GM19372 (cell line): ENCODE measurements around the gene EXD3.

Experiments used
- ATAC-seq: cut with Tn5 transposase; IDR thresholded peaks from one replicate; pipeline ENCODE4 v1.9.1; 2021; ENCODE audit warnings: mild to moderate bottlenecking, low read depth, moderate library complexity; ENCODE audit not compliant: unreplicated experiment

EXD3 gene

DNA sequence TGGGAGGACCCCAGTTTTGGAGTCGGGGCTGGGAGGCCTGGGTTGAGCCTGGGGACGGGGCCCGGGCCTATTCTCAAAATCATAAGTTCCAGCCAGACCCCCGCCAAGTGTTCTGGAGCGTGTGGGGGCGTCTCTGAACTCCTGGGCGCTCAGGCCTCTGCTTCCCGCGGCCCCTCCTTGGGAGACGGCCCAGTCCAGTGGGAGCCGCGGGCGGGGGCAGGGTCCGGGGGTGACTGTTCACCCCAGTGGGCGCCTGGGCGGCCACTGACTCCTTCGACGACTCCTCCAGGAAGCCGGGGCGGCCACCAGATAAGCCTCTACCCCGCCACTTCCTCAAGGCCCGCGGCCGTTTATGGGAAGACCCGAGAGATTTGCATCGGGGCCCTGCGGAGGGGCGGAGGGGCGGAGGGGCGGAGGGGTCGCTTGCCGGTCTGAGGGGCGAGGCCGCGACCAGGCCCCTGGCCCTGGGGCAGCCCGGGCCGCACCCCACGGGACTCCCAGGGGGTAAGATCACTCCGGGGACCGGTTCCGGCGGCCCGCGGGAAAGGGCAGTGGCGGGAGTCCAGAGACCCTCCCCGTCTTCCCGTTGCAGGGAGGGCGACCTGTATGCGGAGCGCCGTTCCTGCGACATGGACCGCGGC lies 144.8 kb downstream of the EXD3 start:
- ATAC-seq = no peak

DNA sequence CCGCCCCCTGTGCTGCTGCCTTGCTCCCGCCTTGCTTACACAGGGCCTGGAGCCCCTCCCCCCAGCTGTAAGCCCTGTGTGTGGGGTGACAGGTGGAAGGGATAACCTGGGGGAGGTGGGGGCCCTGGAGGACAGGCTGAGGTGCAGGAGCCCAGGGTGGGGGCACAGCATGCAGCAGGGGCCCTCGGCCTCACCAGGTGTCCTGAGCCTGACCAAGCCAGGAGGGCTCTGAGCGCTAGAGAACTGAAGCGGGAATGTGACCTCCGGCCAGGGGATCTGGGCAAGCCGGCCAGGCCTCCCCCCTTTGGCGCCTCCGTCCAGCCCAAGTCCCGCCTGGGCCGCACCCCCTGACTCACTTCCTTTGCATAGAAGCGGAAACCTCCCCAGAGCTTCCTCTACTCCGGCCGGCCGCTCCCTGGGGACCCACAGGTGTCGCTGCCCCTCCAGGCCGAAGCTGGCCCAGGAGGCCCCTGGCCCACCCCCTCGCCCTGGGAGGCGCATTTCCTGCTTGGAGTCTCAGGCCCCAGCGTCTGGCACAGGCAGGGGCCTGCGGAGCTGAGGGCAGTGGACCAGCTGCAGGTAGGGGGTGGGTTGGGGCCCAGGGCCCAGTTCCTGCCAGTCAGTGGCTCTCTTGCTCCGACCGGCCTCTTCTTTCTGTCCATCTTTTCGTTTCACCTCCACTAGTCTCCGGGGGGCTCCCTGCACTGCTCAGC lies 145.5 kb downstream of the EXD3 start, which contains the start of gene TOR4A:
Gene TOR4A (plus strand): TSS at position 398 of the 713 bp plus-strand sequence. CDS start 964 bp downstream, outside the sequence.
- ATAC-seq = peak; percentile 71

DNA sequence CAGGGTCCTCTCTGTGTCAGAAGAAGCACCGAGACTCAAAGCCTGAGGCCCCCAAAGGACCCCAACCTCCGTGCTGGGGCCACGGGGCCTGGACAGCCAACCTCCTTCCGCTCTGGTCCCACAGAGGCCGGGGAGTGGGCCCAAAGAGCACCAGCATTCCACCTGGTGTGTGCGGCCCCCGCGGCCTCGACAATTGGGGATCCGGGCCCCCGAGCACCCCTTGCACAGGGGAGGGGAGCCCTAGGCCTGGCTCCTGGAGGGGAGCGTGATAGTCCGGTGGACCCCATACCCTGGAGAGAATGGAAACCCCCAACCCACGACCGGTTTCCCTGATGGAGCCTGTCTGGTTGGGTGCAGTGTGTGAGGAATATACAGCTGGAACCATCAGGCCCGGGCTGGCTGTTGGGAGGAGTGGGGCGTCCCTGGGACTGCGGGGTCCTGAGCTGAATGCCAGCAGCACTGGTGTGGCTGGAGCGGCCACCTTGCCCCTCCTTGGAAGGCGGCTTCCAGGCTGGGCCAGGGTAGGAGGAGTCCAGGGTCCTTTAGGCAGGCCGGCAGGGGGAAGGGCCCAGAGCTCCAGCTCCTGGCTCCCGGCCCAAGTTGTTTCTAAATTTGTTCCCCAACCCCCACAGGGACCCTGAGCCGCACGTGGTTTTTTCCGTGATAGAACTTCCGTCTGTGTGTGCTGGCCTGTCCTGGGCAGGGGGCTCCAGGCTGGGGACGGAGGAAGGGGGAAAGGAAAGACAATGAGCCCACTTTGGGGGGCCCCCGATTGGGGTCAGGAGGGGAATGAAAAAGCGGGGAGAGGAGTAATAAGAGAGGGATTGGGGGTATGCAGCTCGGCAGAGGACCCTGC lies 146.3 kb downstream of the EXD3 start:
- no peak for ATAC-seq

DNA sequence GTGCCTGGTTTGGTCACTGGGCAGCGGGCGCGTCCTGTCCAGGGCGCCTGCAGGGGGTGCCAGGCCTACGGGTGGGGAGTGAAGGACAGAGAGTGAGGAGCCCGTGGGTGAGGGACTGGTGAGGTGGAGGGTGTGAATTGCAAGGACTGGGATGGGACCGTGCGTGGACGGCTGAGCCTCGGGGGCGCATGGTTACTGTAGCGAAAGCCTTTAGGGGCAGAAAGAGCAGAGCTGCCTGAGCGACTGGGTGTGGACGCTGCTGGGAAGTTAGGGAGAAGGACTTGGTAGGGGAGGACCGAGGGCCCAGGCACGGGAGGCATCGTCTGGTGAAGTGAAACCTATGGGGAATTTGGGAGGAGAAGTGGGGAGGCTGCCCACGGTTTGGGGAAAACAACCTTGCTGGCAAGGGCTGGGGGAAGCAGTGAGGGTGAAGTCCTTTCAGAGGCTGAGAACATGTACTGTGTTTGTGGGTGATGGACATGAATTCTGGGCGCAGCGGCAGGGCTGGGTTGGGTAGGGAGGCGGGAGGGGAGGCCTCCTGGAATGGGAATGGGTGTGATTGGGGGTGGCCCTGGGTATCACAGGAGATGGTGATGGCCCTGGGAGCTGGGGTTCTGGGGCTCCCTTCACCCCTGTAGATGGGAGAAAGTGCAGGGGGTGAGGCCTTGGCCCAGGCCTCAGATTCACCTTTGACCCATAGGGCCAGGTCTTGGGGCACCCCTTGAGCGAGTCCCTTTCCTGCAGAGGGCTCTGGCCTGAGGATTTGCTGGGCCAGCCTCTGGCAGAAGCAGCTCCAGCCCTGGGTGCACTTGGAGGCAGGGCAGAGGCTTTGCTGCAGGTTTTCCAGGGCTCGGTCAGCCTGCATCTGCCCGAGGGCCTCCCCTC lies 147.1 kb downstream of the EXD3 start:
- ATAC-seq = no peak

DNA sequence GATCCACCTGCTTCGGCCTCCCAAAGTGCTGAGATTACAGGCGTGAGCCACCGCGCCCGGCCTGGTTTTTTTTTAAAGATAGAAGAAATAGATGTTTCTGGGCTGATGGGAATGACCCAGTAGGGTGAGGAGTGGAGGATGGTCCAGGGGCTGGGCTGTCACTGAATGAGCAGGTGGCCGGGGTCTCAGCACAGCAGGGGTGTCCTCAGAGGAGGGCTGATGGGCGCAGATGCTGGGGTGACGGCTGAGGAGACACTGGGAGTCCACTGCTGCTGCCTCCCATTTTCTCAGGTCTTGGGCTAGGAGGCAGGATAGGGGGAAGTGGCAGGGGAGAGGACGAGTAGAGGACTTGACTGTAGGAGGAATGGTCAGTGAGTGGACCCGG lies 147.8 kb downstream of the EXD3 start:
- no peak for ATAC-seq

DNA sequence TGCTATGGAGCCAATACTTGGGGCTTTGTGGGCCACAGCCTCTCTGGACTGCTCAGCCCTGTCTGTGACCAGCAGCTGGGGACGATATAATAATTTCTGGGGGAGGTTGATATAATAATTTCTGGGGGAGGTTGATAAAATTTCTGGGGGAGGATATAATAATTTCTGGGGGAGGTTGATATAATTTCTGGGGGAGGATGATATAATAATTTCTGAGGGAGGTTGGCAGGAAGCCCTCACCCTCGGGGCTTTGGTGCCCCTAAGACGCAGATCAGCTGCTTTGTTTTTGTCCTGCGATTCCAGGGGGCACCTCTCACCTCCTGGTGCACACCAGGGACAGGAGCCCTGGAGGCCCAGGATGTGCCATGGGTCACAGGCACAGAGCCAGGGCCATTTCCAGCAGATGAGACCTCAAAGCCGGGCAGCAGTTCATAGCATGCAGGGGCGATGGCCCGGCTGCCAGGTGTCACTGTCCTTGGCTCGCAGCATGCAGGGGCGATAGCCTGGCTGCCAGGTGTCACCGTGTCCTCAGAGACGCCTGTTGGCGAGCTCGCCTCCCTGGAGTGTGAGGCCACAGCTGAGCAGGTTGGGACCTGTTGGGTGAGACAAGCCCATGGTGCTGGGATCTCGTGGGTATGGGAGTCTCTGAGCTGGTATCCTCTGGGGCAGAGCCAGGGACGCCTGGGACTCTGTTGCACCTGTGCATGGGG lies 149.2 kb downstream of the EXD3 start:
- ATAC-seq = no peak

DNA sequence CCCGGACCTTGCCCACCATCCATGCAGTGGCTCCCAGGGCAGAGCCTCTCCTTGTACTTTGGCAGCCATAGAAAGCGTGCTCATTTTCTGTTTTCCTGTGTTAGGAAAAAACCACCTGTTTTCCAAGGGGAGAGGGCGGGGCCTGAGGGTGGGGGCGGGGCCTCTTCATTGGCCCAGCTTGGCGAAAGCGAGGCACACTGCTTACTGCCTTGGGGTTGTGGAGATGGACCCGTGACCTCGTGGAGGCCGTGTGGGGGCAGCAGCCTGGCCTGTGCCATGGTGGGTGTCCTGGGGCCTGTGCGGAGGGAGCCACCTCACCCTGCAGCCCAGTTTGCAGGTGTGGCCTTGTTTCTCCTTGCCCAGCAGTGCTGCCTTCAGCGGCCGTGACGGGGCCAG lies 149.9 kb downstream of the EXD3 start:
- ATAC-seq = no peak

DNA sequence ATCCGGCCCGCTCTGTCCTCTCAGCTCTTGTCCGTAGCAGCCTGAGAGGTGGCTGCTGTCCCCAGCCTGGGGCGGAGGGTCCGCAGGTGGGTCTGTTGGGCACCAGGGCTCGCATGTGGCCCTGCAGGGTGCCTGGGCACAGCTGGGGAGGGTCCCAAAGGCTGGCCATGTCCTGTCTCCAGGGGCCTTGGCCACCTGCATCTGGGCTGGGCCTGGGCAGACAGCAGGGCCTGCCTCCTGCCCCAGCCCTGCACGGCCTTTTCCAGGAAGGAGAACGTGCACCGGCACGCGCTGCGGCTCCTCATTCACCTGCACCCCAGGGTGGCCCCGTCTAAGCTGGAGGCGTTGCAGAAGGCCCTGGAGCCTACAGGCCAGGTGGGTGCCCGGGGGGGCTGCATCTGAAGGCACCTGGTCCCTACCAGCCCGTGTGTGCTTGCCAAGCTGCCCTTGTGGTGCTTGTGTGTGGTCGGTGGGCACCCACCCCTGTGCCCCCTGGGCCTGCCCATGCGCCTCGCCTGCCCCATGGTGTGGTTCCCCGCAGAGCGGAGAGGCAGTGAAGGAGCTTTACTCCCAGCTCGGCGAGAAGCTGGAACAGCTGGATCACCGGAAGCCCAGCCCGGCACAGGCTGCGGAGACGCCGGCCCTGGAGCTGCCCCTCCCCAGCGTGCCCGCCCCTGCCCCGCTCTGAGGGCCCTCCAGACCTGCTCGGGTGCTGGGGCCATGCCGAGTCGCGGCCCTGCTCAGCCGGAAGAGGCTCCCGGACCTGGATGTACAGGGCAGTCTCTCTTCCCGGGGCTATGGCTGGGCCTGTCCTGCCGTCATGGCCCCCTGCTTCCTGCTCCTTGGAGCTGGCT lies 150.5 kb downstream of the EXD3 start:
- no peak for ATAC-seq

DNA sequence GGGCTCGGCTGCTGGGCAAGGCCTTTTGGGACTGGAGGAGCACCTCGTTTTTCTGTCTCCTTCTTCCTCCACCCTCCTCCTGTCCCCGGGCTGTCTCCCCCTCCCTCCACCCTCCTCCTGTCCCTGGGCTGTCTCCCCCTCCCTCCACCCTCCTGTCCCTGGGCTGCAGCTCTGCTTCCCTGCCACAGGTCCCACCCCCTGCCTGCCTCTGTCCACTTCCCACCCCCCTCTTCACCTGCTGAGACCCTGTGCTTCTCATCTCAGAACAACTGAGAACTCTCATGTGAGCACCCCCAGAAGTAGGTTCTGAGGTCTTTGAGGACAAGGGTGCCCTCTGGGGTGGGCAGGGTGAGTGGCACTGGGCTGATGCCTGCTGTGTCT lies 151.3 kb downstream of the EXD3 start:
- no peak for ATAC-seq

DNA sequence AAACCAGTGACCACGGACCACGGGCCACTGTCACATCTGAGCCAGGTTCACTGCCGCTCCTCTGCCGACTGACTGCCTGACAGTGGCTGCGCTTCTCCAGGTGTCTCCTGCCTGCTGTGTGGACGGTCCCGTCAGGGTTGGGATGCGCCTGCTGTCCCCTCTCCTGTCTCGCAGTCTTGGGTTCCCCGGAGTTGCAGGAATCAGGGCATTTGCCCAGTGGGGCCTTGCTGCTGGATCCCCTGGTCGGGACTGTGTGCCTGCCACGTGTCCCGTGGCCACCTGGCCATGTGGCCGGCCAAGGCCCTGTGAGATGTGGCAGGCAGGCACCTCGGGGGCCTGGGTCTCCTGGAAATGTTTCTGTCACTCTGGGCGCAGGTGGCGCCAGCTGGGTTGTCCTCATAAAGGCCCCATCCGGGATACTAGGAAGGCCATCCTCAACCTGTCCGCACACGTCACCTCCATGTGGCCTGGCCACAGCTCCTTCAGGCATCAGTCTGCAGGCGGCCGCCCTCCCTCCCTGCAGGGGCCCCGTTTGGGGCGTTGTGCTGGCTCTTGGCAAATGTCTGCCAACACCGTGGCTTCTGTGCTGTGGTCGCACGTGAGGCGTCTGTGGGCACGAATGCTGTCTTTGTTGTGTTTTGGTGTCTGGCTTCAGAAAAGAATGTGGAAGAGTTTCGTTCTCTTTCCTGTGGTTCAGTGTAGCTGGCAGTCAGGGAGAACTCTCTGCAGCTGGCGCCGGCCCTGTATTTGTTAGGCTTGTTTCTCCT lies 151.8 kb downstream of the EXD3 start:
- no peak for ATAC-seq

DNA sequence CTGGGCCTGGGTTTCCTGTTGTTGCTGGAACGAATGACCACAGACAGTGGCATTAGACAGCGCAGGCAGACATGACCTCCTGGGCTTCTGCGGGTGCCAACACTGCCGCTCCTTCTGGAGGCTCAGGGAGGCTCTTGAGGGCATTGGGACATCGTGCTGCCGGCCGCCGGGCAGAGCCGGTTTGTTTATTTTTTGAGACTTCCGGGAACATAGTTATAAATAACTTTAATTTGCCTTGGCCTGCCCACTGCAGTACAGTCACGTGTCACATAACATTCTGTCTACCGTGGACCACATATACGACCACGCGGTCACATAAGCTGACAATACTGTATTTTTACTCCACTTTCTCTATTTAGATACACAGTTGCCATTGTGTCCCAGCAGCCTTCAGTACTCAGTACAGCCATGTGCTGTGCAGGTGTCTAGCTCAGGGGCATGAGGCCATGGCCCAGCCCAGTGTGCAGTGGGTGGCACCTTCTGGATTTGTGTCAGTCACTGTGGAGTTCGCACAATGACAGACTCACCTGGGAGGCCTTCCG lies 153.7 kb downstream of the EXD3 start:
- no peak for ATAC-seq

DNA sequence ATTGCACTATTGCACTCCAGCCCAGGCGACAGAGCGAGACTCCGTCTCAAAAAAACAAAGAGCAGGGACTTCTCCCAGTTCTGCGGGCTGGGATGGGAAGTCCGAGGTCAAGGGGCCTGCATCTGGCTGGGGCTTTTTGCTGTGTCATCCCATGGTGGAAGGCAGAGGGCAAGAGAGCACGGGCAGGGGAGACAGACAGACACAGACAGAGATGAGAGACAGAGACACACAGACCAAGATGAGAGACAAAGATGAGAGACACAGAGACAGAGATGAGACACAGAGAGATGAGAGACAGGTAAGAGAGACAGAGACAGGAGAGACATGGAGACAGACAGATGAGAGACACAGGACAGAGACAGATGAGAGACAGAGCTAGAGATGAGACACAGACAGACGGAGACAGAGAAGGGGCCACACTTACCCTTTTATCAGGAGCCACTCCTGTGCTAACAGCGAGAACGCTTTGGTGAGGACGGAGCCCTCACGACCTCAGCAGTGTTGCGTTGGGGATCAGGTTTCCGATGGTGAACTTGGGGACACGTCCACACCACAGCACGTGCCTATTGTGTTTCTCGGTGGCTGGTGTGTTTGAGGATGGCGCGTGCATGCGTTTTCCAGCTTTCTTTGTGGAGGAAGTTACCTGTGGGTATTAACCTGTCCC lies 154.3 kb downstream of the EXD3 start:
- ATAC-seq = no peak

DNA sequence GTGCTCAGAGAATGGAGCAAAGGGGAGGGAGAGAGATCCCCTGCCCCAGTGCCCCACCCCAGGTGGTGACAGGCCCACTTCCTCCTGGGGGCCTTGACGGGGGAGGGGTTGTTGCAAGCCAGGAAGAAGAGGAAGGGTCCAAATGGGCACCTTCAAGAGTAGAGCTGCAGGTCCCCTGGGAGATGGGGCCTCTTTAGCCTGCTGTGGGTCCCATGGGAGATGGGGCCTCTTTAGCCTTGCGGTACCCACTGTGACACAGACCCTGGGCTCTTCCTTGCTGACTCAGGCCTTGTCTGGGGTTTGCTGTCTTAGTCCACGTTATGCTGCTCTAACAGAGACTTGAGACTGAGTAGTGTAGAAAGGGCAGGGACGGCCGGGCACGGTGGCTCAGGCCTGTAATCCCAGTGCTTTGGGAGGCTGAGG lies 155.0 kb downstream of the EXD3 start:
- ATAC-seq = no peak

DNA sequence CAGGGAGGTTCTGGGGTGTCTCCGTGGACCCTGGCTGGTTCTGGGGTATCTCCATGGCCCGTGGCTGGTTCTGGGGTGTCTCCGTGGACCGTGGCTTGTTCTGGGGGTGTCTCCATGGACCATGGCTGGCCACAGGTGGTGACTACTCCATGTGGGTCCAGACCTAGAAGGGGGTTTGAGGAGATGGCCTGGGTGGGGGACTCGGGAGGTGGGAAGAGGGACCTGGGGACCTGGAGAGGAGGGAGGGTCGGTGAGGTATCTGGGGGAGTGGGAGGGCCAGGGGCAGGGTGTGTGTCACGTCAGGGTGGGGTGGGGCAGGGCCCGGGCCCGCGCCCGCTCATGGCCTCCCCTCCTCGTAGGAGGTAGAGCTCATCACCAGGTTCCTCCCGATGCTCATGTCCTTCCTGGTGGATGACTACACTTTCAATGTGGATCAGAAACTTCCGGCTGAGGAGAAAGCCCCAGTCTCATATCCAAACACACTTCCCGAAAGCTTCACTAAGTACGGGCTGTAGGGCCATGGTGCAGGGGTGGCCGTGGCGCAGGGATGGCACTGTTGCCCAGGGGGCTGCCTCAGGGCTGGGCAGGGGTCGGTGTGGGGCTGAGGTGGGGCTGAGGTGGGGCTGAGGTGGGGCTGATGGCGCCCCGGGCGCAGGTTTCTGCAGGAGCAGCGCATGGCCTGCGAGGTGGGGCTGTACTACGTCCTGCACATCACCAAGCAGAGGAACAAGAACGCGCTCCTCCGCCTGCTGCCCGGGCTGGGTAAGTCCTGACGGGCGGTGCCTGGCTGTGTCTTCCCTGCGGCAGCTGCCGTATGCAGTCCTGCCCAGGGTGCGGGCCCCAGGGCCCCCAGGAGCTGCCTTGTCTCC lies 156.1 kb downstream of the EXD3 start:
- ATAC-seq = no peak

DNA sequence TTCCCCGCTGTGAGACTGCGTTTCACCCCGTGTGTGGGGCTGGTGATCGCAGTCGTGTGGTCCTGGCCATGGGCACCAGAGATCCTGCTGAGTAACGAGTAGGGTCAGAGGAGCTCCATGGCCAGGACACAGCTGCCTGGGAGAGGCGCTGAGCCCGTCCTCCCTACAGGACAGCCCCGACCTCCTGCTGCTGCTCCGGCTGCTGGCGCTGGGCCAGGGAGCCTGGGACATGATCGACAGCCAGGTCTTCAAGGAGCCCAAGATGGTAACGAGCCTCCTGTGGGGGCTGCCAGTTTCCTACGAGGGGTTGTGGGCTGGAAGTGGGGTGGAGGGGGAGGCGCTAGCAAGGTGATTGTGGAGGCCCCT lies 156.8 kb downstream of the EXD3 start:
- no peak for ATAC-seq

DNA sequence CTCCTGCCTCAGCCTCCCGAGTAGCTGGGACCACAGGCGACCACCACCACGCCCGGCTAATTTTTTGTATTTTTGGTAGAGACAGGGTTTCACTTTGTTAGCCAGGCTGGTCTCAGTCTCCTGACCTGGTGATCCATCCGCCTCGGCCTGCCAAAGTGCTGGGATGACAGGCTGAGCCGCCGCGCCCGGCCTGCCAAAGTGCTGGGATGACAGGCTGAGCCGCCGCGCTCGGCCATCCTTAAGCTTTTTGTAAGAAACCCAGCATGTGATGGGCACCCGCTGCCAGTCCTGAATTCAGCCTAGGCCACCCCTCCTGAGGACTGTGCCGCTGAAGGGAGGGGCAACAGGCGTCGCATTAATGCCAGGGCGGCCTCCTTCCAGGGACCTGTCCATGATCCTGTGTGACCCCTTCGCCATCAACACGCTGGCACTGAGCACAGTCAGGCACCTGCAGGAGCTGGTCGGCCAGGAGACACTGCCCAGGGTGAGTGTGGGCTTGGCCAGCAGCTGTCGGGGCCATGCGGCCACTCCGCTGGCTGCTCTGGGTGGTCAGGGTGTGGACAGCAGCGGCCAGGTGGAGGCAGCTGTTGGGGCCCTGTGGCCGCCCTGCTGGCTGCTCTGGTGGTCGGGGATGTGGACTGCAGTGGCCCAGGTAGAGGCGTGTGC lies 157.3 kb downstream of the EXD3 start:
- no peak for ATAC-seq
